ENCODE results near the gene PTCHD4. TPM values are rescaled to one million over a fixed set of nuclear protein-coding genes. Genes with fewer than 3 reads are reported as not detected.

The PTCHD4 gene
- total RNA-seq, 1 donor from 2014 or later, result 4.6 TPM

DNA sequence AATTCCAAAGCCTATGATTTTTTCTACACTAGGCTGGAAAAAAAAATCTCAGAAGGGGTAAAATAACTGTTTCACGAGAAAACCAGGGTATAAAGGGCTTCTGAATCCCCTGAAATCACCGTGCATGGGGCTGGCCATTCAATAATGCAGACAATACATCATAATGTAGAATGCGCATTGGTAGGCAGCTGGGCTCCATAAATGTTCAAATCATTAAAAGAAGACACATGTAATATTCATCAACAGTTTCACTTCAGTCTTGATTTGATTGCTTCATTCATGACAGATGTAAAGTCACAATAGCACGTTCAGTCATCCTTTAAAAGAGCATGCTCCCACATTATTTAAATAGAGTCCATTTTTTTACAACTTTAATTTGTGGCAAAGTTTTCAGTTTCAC, 20.5 kb downstream of the PTCHD4 start:
- Mint-ChIP-seq H3K36me3 (no peaks in the 10 kb centered on the region), H3K27me3 (no peaks in the 10 kb centered on the region), H3K4me1 (ENCODE audit: unreplicated experiment) (no peaks in the 10 kb centered on the region), H3K4me3 (no peak overlapping the region), H3K27ac (no peak overlapping the region), H3K9me3 (no peaks in the 10 kb centered on the region)
- no peak for DNase-seq (ENCODE audit: extremely low spot score, unreplicated experiment)
- TF ChIP-seq, protein P1, sequence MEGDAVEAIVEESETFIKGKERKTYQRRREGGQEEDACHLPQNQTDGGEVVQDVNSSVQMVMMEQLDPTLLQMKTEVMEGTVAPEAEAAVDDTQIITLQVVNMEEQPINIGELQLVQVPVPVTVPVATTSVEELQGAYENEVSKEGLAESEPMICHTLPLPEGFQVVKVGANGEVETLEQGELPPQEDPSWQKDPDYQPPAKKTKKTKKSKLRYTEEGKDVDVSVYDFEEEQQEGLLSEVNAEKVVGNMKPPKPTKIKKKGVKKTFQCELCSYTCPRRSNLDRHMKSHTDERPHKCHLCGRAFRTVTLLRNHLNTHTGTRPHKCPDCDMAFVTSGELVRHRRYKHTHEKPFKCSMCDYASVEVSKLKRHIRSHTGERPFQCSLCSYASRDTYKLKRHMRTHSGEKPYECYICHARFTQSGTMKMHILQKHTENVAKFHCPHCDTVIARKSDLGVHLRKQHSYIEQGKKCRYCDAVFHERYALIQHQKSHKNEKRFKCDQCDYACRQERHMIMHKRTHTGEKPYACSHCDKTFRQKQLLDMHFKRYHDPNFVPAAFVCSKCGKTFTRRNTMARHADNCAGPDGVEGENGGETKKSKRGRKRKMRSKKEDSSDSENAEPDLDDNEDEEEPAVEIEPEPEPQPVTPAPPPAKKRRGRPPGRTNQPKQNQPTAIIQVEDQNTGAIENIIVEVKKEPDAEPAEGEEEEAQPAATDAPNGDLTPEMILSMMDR (conservative IDR thresholded peaks at IDR 0.05), result no peak

DNA sequence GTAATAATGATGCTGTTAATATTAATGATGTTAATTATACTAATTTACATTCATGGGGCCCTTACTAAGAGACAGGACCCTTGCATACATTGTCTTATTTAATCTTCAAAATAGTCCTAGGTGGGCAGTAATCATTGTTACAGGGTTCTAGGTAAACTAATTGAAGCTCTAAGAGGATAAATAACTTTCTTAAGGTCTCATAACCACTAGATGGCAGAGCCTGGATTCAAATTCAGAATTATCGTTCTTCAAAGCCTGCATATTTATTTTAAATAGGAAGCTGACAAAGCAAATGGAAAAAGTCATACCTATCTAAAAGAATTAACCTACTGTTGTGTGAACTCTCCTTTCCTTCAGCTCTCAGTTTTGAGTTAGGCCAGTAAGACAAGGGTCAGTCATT, 23.5 kb downstream of the PTCHD4 start:
- Mint-ChIP-seq H3K27me3 (no peaks in the 10 kb centered on the region), H3K36me3 (no peaks in the 10 kb centered on the region), H3K9me3 (no peaks in the 10 kb centered on the region), H3K4me1 (ENCODE audit: unreplicated experiment) (no peaks in the 10 kb centered on the region), H3K27ac (no peak overlapping the region), H3K4me3 (no peak overlapping the region)
- TF ChIP-seq, protein P1 (conservative IDR thresholded peaks at IDR 0.05), result peak; percentile 56
- no peak for DNase-seq (ENCODE audit: extremely low spot score, unreplicated experiment)

DNA sequence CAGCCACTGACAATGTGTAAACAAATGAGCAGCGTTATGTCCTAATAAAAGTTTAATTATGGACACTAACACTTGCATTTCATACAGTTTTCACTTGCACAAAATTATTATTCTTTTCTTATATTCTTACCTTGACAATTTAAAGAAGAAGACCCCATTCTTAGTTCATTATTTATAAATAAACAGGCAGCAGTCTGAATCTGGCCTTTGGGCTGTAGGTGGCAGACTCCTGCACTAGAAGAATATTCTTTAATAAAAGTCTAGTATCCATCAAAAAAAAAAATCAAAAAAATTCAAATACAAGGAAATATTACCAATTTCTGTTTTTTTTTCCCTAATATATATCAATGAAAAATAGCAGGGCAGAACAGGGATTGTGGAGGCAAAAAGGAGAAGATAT, 24.8 kb downstream of the PTCHD4 start:
- TF ChIP-seq, protein P1 (conservative IDR thresholded peaks at IDR 0.05), result peak; percentile 25
- DNase-seq (ENCODE audit: extremely low spot score, unreplicated experiment), result no peak
- Mint-ChIP-seq H3K4me3 (no peak overlapping the region), H3K9me3 (no peaks in the 10 kb centered on the region), H3K27me3 (no peaks in the 10 kb centered on the region), H3K36me3 (no peaks in the 10 kb centered on the region), H3K4me1 (ENCODE audit: unreplicated experiment) (no peaks in the 10 kb centered on the region), H3K27ac (no peak overlapping the region)

DNA sequence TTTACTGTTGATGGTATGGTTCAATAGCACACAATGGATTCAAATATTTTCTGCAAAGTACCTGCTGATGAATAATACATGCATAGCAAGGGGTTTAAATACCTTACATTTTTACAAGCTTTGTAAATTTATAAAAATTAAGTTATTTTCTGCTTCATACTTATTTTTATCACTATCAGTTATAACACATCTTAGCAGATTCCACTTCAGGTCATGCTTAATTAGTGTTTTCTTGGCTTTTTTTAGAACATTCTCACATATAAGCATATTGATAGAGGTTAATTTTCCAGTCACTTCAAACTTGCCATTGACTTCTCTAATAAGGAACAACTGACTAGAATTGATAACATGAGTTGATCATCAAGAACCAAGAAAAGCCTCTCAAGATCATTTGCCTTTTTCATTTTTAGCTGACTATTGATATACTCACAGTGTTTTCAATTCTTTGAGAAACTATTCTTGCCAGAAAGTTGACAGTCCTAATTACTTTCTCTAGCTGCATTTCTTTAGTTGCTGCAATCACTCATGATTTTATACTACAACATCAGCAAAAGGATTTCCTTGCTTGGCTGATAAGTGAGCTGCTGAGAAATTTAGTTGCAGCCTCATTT, 25.8 kb downstream of the PTCHD4 start:
- TF ChIP-seq, protein P1 (conservative IDR thresholded peaks at IDR 0.05), result no peak
- Mint-ChIP-seq H3K27me3 (no peaks in the 10 kb centered on the region), H3K9me3 (no peaks in the 10 kb centered on the region), H3K4me1 (ENCODE audit: unreplicated experiment) (no peaks in the 10 kb centered on the region), H3K36me3 (no peaks in the 10 kb centered on the region), H3K4me3 (no peak overlapping the region), H3K27ac (no peak overlapping the region)
- no peak for DNase-seq (ENCODE audit: extremely low spot score, unreplicated experiment)

DNA sequence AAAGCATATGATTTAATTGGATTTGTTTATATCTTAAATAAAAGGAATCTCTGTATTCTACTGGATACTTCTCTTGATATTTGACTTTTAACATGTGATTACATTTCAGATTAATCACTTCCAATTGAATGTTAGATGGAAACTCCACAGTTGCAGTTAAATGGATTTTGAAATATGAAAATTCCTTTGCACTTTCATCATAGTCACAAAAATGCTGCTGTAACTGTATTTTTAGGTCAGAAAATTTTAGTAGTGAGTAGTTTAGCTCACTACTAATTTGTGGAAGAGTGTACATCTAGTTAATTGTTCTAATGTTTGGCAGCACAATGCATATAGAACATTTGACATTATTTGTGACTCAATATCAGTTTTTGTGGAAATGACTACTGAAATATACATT, 26.8 kb downstream of the PTCHD4 start:
- TF ChIP-seq, protein P1 (conservative IDR thresholded peaks at IDR 0.05), result no peak
- DNase-seq (ENCODE audit: extremely low spot score, unreplicated experiment), result no peak
- Mint-ChIP-seq H3K9me3 (no peaks in the 10 kb centered on the region), H3K27me3 (no peaks in the 10 kb centered on the region), H3K4me3 (no peak overlapping the region), H3K36me3 (no peaks in the 10 kb centered on the region), H3K27ac (no peak overlapping the region), H3K4me1 (ENCODE audit: unreplicated experiment) (no peaks in the 10 kb centered on the region)

Measured in type B pancreatic cell (in vitro differentiated cells).